HAP-1 (cell line): ENCODE measurements around the gene CACNG1.

Experiments
- DNase-seq, 2 experiments: peaks; one replicate each; pipeline ENCODE4 v3.0.0-alpha.2; 2016 to 2020; ENCODE audit warnings: low spot score in 2 of 2
- H3K27me3 ChIP-seq: fragments of 250-450 bp; sonication (Bioruptor Pico); 2 replicates; pipeline ENCODE4 v1.5.1; 2020; ENCODE audit warnings: low read depth, mild to moderate bottlenecking, moderate library complexity
- H3K36me3 ChIP-seq: fragments of 250-450 bp; sonication (Bioruptor Pico); replicated peaks from 2 replicates; pipeline ENCODE4 v1.5.1; 2020; ENCODE audit warnings: mild to moderate bottlenecking
- H3K4me1 ChIP-seq: fragments of 250-450 bp; sonication (Bioruptor Pico); 2 replicates; pipeline ENCODE4 v1.5.1; 2020; ENCODE audit warnings: mild to moderate bottlenecking
- H3K4me3 ChIP-seq: fragments of 250-450 bp; sonication (Bioruptor Pico); 2 replicates; pipeline ENCODE4 v1.5.1; 2020; ENCODE audit warnings: mild to moderate bottlenecking, moderate library complexity
- H3K9me3 ChIP-seq: fragments of 250-450 bp; sonication (Bioruptor Pico); 2 replicates; pipeline ENCODE4 v1.5.1; 2020; ENCODE audit warnings: mild to moderate bottlenecking, moderate library complexity
- in situ Hi-C: fragments of 300-500 bp; cut with MboI; formaldehyde crosslinking; loops from 3 replicates; pipeline ENCODE4 v1.14.3; 2020; ENCODE audit warnings: low sequenced_read_pairs, inconsistent platforms, mixed read lengths

Gene CACNG1

GRCh38 chr17:67066717-67067116 lies 22.4 kb downstream of the CACNG1 start:
- peaks cover 5% of the 10 kb centered on the region; the same call in 1 of the 2 replicates for H3K4me1 ChIP-seq
- no peak overlapping the region for H3K4me3 ChIP-seq
- no peak for DNase-seq
- no peaks in the 10 kb centered on the region for H3K9me3 ChIP-seq
- H3K27me3 ChIP-seq = no peaks in the 10 kb centered on the region
- H3K36me3 ChIP-seq = no peaks in the 10 kb centered on the region
- in situ Hi-C loops = no loop called here

GRCh38 chr17:67067571-67068482 lies 23.5 kb downstream of the CACNG1 start:
- Histone ChIP-seq H3K4me3 (no peak overlapping the region), H3K27me3 (no peaks in the 10 kb centered on the region), H3K9me3 (no peaks in the 10 kb centered on the region), H3K4me1 (peaks cover 5% of the 10 kb centered on the region; the same call in 1 of the 2 replicates), H3K36me3 (no peaks in the 10 kb centered on the region)
- DNase-seq = no peak
- in situ Hi-C loops = no loop called here

- no peak for DNase-seq
- peaks cover 5% of the 10 kb centered on the region; the same call in 1 of the 2 replicates for H3K4me1 ChIP-seq
- no peaks in the 10 kb centered on the region for H3K27me3 ChIP-seq
- H3K36me3 ChIP-seq = no peaks in the 10 kb centered on the region
- in situ Hi-C loops = no loop called here
- no peak overlapping the region for H3K4me3 ChIP-seq
- no peaks in the 10 kb centered on the region for H3K9me3 ChIP-seq
Observed at GRCh38 chr17:67068999-67069398, 24.6 kb downstream of the CACNG1 start.

- Histone ChIP-seq H3K9me3 (no peaks in the 10 kb centered on the region), H3K27me3 (no peaks in the 10 kb centered on the region), H3K4me3 (no peak overlapping the region), H3K36me3 (no peaks in the 10 kb centered on the region), H3K4me1 (peaks cover 5% of the 10 kb centered on the region; the same call in 1 of the 2 replicates)
- in situ Hi-C loops = no loop called here
- no peak for DNase-seq
Observed at GRCh38 chr17:67069603-67070136, 25.3 kb downstream of the CACNG1 start.

- no peak for DNase-seq
- no peaks in the 10 kb centered on the region for H3K36me3 ChIP-seq
- in situ Hi-C loops = no loop called here
- H3K4me1 ChIP-seq = peaks cover 5% of the 10 kb centered on the region; the same call in 1 of the 2 replicates
- no peaks in the 10 kb centered on the region for H3K9me3 ChIP-seq
- no peak overlapping the region for H3K4me3 ChIP-seq
- no peaks in the 10 kb centered on the region for H3K27me3 ChIP-seq
Observed at GRCh38 chr17:67071595-67071994, 27.2 kb downstream of the CACNG1 start.

GRCh38 chr17:67072885-67073284 lies 28.5 kb downstream of the CACNG1 start:
- in situ Hi-C loops = no loop called here
- Histone ChIP-seq H3K4me1 (peaks cover 5% of the 10 kb centered on the region; the same call in 1 of the 2 replicates), H3K27me3 (no peaks in the 10 kb centered on the region), H3K9me3 (no peaks in the 10 kb centered on the region), H3K4me3 (no peak overlapping the region), H3K36me3 (no peaks in the 10 kb centered on the region)
- no peak for DNase-seq

GRCh38 chr17:67074781-67075180 lies 30.4 kb downstream of the CACNG1 start:
- H3K4me3 ChIP-seq = no peak overlapping the region
- no peak for DNase-seq
- in situ Hi-C loops = no loop called here
- no peaks in the 10 kb centered on the region for H3K27me3 ChIP-seq
- no peaks in the 10 kb centered on the region for H3K9me3 ChIP-seq
- peaks cover 3% of the 10 kb centered on the region; the same call in 1 of the 2 replicates for H3K36me3 ChIP-seq
- peaks cover 5% of the 10 kb centered on the region; the same call in 1 of the 2 replicates for H3K4me1 ChIP-seq

- in situ Hi-C loops = no loop called here
- H3K4me1 ChIP-seq = peaks cover 4% of the 10 kb centered on the region; the same call in 1 of the 2 replicates
- no peaks in the 10 kb centered on the region for H3K9me3 ChIP-seq
- no peak overlapping the region for H3K4me3 ChIP-seq
- H3K27me3 ChIP-seq = no peaks in the 10 kb centered on the region
- no peak for DNase-seq
- peaks cover 3% of the 10 kb centered on the region; the same call in 1 of the 2 replicates for H3K36me3 ChIP-seq
Observed at GRCh38 chr17:67076290-67076689, 31.9 kb downstream of the CACNG1 start.

- no peaks in the 10 kb centered on the region for H3K27me3 ChIP-seq
- no peak overlapping the region for H3K4me3 ChIP-seq
- in situ Hi-C loops = no loop called here
- no peaks in the 10 kb centered on the region for H3K4me1 ChIP-seq
- H3K9me3 ChIP-seq = no peaks in the 10 kb centered on the region
- no peak for DNase-seq
- H3K36me3 ChIP-seq = peaks cover 3% of the 10 kb centered on the region; the same call in 1 of the 2 replicates
Observed at GRCh38 chr17:67078292-67078691, 33.9 kb downstream of the CACNG1 start.

GRCh38 chr17:67079491-67079890 lies 35.1 kb downstream of the CACNG1 start:
- DNase-seq = no peak
- peaks cover 3% of the 10 kb centered on the region; the same call in 1 of the 2 replicates for H3K36me3 ChIP-seq
- no peak overlapping the region for H3K4me3 ChIP-seq
- in situ Hi-C loops = no loop called here
- no peaks in the 10 kb centered on the region for H3K27me3 ChIP-seq
- no peaks in the 10 kb centered on the region for H3K4me1 ChIP-seq
- no peaks in the 10 kb centered on the region for H3K9me3 ChIP-seq

GRCh38 chr17:67080804-67081203 lies 36.5 kb downstream of the CACNG1 start:
- Histone ChIP-seq H3K4me1 (peaks cover 9% of the 10 kb centered on the region), H3K9me3 (no peaks in the 10 kb centered on the region), H3K4me3 (no peak overlapping the region), H3K36me3 (peaks cover 3% of the 10 kb centered on the region; the same call in 1 of the 2 replicates), H3K27me3 (no peaks in the 10 kb centered on the region)
- in situ Hi-C loops = no loop called here
- DNase-seq = no peak

GRCh38 chr17:67082107-67082506 lies 37.8 kb downstream of the CACNG1 start:
- H3K4me3 ChIP-seq = no peak overlapping the region
- in situ Hi-C loops = no loop called here
- no peaks in the 10 kb centered on the region for H3K9me3 ChIP-seq
- no peak for DNase-seq
- peaks cover 3% of the 10 kb centered on the region; the same call in 1 of the 2 replicates for H3K36me3 ChIP-seq
- peaks cover 13% of the 10 kb centered on the region for H3K4me1 ChIP-seq
- no peaks in the 10 kb centered on the region for H3K27me3 ChIP-seq

- no peaks in the 10 kb centered on the region for H3K27me3 ChIP-seq
- H3K36me3 ChIP-seq = peaks cover 5% of the 10 kb centered on the region
- peaks cover 13% of the 10 kb centered on the region for H3K4me1 ChIP-seq
- in situ Hi-C loops = no loop called here
- H3K4me3 ChIP-seq = no peak overlapping the region
- no peaks in the 10 kb centered on the region for H3K9me3 ChIP-seq
- no peak for DNase-seq
Observed at GRCh38 chr17:67085406-67085805, 41.1 kb downstream of the CACNG1 start.

GRCh38 chr17:67088639-67089038 lies 44.3 kb downstream of the CACNG1 start:
- DNase-seq = no peak
- Histone ChIP-seq H3K9me3 (no peaks in the 10 kb centered on the region), H3K36me3 (peaks cover 5% of the 10 kb centered on the region), H3K27me3 (no peaks in the 10 kb centered on the region), H3K4me1 (peaks cover 13% of the 10 kb centered on the region), H3K4me3 (no peak overlapping the region)
- in situ Hi-C loops = no loop called here
